A549 (cell line): ENCODE data around the gene THEM4. TPM values are rescaled to one million over a fixed set of nuclear protein-coding genes. Genes with fewer than 3 reads are reported as not detected.

Experiments used
- ATAC-seq, 2 experiments: fragments of 200-7000 bp in 1 of 2; fragments of >200 bp in 1 of 2; cut with Nextera tagmentation in 1 of 2; cut with Tn5 transposase in 1 of 2; 3 replicates each; pipeline versions ENCODE4 v1.8.0 to v1.9.1; 2018 to 2020; ENCODE audit warnings: mild to moderate bottlenecking in 1 of 2, moderate library complexity in 1 of 2
- CTCF ChIA-PET: fragments of 300-600 bp; sonication (Branson Sonifier 250); formaldehyde crosslinking; extraction: SDS; loops from one replicate; lab custom pipeline; 2021; ENCODE audit warnings: antibody characterized with exemption, inconsistent platforms; lab: Yijun Ruan, JAX
- POLR2A ChIA-PET: fragments of 350-600 bp; formaldehyde crosslinking; extraction: SDS; loops from one replicate; lab custom pipeline; 2021; ENCODE audit warnings: antibody characterized with exemption, inconsistent platforms; lab: Yijun Ruan, JAX
- DNase-seq, 2 experiments: peaks; one replicate each; pipeline versions ENCODE4 v3.0.0 to v3.0.0-alpha.2; 2011 to 2016; ENCODE audit warnings: low read depth in 1 of 2, low spot score in 1 of 2
- FAIRE-seq: peaks from 2 replicates; lab custom pipeline; 2011; peaks lifted over from hg19 to GRCh38; lab: Jason Lieb, UNC
- H3K27ac ChIP-seq, 2 experiments: fragments of >200 bp; sonication (Bioruptor Twin); formaldehyde crosslinking; 3 replicates each; pipeline ENCODE4 v1.5.1; 2016 to 2017
- H3K4me1 ChIP-seq: fragments of >200 bp; sonication (Bioruptor Twin); formaldehyde crosslinking; 3 replicates; pipeline ENCODE4 v1.6.1; 2016
- H3K4me2 ChIP-seq: fragments of >200 bp; sonication (Bioruptor Twin); formaldehyde crosslinking; 3 replicates; pipeline ENCODE4 v1.6.1; 2016
- H3K4me3 ChIP-seq: fragments of >200 bp; sonication (Bioruptor Twin); formaldehyde crosslinking; 3 replicates; pipeline ENCODE4 v1.5.1; 2016
- H3K9me3 ChIP-seq: fragments of >200 bp; sonication (Bioruptor Twin); formaldehyde crosslinking; 3 replicates; pipeline ENCODE4 v1.6.1; 2016
- BHLHE40 ChIP-seq: IDR thresholded peaks from 2 replicates; pipeline ENCODE4 v1.6.1; 2012; ENCODE audit warnings: low read depth, low read length, inconsistent platforms
- CHD2 ChIP-seq: fragments of 150-350 bp; IDR thresholded peaks from 2 replicates; pipeline ENCODE4 v1.6.1; 2014; ENCODE audit warnings: low read length; ENCODE audit not compliant: partially characterized antibody
- EHMT2 ChIP-seq: fragments of 200-600 bp; sonication (generic); IDR thresholded peaks from 2 replicates; pipeline ENCODE4 v1.6.1; 2016; ENCODE audit warnings: antibody characterized with exemption, low read depth, mild to moderate bottlenecking, moderate library complexity
- EP300 ChIP-seq, 2 experiments: fragments of >200 bp; sonication (Bioruptor Twin); formaldehyde crosslinking; IDR thresholded peaks; 2 replicates in 1 of 2; 3 replicates in 1 of 2; pipeline ENCODE4 v1.6.1; 2016 to 2017
- FOXS1 ChIP-seq: fragments of 250-450 bp; sonication (Bioruptor Pico); IDR thresholded peaks from 2 replicates; pipeline ENCODE4 v1.5.0; 2020; ENCODE audit warnings: mild to moderate bottlenecking, moderate library complexity
- HOXB13 ChIP-seq: fragments of 250-450 bp; sonication (Bioruptor Pico); IDR thresholded peaks from 2 replicates; pipeline ENCODE4 v1.5.0; 2020; ENCODE audit warnings: low read depth, mild to moderate bottlenecking, moderate library complexity
- KDM5A ChIP-seq: fragments of 200-600 bp; sonication (generic); IDR thresholded peaks from 2 replicates; pipeline ENCODE4 v1.6.1; 2016; ENCODE audit warnings: antibody characterized with exemption, mild to moderate bottlenecking
- NPAS2 ChIP-seq: fragments of 250-450 bp; sonication (Bioruptor Pico); IDR thresholded peaks from 2 replicates; pipeline ENCODE4 v1.8.0; 2022; ENCODE audit warnings: mild to moderate bottlenecking, moderate library complexity, borderline replicate concordance
- POLR2A ChIP-seq: IDR thresholded peaks from 2 replicates; pipeline ENCODE4 v1.6.1; 2012; ENCODE audit warnings: mild to moderate bottlenecking, low read length
- ZNF302 ChIP-seq: fragments of 250-450 bp; sonication (Bioruptor Pico); IDR thresholded peaks from 2 replicates; pipeline ENCODE4 v1.9.0; 2021; ENCODE audit warnings: inconsistent platforms, mild to moderate bottlenecking, moderate library complexity
- WGBS: methylation state at CpG from one replicate; pipeline ENCODE4 v1.1.6; 2017; ENCODE audit errors: missing lambda C conversion rate; 5-methylcytosine and 5-hydroxymethylcytosine counted together
- polyA plus RNA-seq, 4 experiments: library from polyadenylated mRNA; depleted of rRNA in 3 of 4; stranded (reverse); fragments of >200 nt; fragmentation: RNase III in 1 of 4; extraction: RNeasy Plus Mini Kit Qiagen cat#74134 plus additional on column Dnase treatment in 1 of 4; gene quantifications; 2 replicates in 3 of 4; 3 replicates in 1 of 4; pipeline ENCODE4 v1.2.3, GENCODE V29; 2011 to 2017
- TF ChIP-seq, protein P1 (sequence below): fragments of 150-350 bp; IDR thresholded peaks from 2 replicates; pipeline ENCODE4 v1.6.1; 2014; ENCODE audit warnings: low read depth, mild to moderate bottlenecking, low read length
- TF ChIP-seq, protein P2 (sequence below): IDR thresholded peaks from 2 replicates; pipeline ENCODE4 v1.6.1; 2012
- TF ChIP-seq, protein P3 (sequence below): fragments of >200 bp; sonication (Bioruptor Twin); formaldehyde crosslinking; IDR thresholded peaks from 3 replicates; pipeline ENCODE4 v1.5.1; 2016
- TF ChIP-seq, protein P4 (sequence below): fragments of >200 bp; sonication (Bioruptor Twin); formaldehyde crosslinking; IDR thresholded peaks from 3 replicates; pipeline ENCODE4 v1.6.1; 2016
- TF ChIP-seq, protein P5 (sequence below): fragments of >200 bp; sonication (Bioruptor Twin); formaldehyde crosslinking; IDR thresholded peaks from 2 replicates; pipeline ENCODE4 v1.6.1; 2016
- TF ChIP-seq, protein P6 (sequence below): IDR thresholded peaks from 2 replicates; pipeline ENCODE4 v1.6.1; 2012

THEM4 gene
- polyA plus RNA-seq, 2 of the 4 experiments (the other 2 are of a cell fraction), result 16.6 to 32.3 TPM

DNA sequence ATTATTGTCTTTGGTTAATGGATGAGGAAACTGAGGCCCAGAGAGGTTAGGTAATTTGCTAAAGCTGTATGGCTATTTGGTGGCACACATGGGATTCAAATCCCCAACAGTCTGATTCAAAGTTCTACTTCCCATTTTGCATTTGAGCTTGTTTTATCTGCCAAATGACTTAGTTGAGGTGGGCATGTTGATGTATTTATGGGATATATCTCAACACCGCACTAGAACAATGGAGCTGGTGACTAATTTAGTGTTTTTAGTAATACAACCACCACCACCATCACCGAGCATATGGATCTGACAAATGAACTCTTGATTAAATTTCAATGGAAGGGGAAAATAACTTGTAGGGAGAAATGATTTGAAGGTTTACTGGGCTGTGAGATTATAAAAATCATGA lies 26.8 kb downstream of the THEM4 start:
- Histone ChIP-seq H3K9me3 (no peaks in the 10 kb centered on the region), H3K4me3 (no peak overlapping the region), H3K4me1 (no peaks in the 10 kb centered on the region), H3K27ac (no peak overlapping the region), H3K4me2 (no peak overlapping the region)
- ChIA-PET POLR2A (no interaction called here), CTCF (interaction anchor here (0.6 to 1.9 kb wide), 4 partner anchors 15 to 131 kb away, joined by 3 to 6 read pairs (median 4); no protein-coding TSS in a partner anchor)
- ATAC-seq (no peak), DNase-seq (no peak), FAIRE-seq (no peak)
- TF ChIP-seq, protein P1, sequence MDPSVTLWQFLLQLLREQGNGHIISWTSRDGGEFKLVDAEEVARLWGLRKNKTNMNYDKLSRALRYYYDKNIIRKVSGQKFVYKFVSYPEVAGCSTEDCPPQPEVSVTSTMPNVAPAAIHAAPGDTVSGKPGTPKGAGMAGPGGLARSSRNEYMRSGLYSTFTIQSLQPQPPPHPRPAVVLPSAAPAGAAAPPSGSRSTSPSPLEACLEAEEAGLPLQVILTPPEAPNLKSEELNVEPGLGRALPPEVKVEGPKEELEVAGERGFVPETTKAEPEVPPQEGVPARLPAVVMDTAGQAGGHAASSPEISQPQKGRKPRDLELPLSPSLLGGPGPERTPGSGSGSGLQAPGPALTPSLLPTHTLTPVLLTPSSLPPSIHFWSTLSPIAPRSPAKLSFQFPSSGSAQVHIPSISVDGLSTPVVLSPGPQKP, result no peak
- TF ChIP-seq, protein P2, sequence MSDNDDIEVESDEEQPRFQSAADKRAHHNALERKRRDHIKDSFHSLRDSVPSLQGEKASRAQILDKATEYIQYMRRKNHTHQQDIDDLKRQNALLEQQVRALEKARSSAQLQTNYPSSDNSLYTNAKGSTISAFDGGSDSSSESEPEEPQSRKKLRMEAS, result no peak
- TF ChIP-seq CHD2 (no peak), ZNF302 (no peak), EHMT2 (no peak)
- TF ChIP-seq, protein P3, sequence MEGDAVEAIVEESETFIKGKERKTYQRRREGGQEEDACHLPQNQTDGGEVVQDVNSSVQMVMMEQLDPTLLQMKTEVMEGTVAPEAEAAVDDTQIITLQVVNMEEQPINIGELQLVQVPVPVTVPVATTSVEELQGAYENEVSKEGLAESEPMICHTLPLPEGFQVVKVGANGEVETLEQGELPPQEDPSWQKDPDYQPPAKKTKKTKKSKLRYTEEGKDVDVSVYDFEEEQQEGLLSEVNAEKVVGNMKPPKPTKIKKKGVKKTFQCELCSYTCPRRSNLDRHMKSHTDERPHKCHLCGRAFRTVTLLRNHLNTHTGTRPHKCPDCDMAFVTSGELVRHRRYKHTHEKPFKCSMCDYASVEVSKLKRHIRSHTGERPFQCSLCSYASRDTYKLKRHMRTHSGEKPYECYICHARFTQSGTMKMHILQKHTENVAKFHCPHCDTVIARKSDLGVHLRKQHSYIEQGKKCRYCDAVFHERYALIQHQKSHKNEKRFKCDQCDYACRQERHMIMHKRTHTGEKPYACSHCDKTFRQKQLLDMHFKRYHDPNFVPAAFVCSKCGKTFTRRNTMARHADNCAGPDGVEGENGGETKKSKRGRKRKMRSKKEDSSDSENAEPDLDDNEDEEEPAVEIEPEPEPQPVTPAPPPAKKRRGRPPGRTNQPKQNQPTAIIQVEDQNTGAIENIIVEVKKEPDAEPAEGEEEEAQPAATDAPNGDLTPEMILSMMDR, result no peak
- TF ChIP-seq, protein P4, sequence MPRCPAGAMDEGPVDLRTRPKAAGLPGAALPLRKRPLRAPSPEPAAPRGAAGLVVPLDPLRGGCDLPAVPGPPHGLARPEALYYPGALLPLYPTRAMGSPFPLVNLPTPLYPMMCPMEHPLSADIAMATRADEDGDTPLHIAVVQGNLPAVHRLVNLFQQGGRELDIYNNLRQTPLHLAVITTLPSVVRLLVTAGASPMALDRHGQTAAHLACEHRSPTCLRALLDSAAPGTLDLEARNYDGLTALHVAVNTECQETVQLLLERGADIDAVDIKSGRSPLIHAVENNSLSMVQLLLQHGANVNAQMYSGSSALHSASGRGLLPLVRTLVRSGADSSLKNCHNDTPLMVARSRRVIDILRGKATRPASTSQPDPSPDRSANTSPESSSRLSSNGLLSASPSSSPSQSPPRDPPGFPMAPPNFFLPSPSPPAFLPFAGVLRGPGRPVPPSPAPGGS, result no peak
- 95% methylated on average over 2 of the region's 2 CpGs for WGBS

DNA sequence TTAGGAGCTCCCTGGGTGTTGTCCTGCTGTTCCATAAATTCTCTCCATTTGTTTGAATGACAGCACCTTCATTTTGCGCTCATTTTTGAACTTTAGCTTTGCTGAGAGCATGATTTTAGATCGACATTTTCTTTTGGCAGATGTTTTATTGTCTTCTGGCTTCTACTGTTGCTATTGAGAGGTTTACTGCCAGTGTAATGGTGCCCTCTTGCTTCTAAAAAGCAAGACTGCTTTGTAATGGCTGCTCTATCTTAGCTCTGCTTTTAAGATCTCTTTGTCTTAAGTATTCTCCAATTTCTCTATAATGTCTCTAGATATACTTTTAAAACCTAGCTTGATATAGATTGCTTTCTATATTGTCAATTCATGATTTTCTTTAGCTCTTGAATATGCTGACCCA lies 27.8 kb downstream of the THEM4 start:
- Histone ChIP-seq H3K9me3 (no peaks in the 10 kb centered on the region), H3K27ac (no peak overlapping the region), H3K4me1 (no peaks in the 10 kb centered on the region), H3K4me3 (no peak overlapping the region), H3K4me2 (no peak overlapping the region)
- ATAC-seq (no peak), FAIRE-seq (no peak), DNase-seq (no peak)
- ChIA-PET CTCF (interaction anchor here (1.4 to 1.9 kb wide), 3 partner anchors 16 to 132 kb away, joined by 3 to 6 read pairs (median 6); no protein-coding TSS in a partner anchor), POLR2A (interaction anchor here (0.9 kb wide), 1 partner anchor 28 kb away, joined by 3 read pairs; the partner anchor contains the start of gene THEM4)
- no peak for TF ChIP-seq EHMT2
- TF ChIP-seq FOXS1 (CRISPR knock-in tag), result no peak
- TF ChIP-seq KDM5A, result no peak
- no peak for TF ChIP-seq EP300 (IDR thresholded peaks at IDR 0.05)
- TF ChIP-seq, protein P5, sequence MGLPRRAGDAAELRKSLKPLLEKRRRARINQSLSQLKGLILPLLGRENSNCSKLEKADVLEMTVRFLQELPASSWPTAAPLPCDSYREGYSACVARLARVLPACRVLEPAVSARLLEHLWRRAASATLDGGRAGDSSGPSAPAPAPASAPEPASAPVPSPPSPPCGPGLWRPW, result no peak
- TF ChIP-seq POLR2A, result no peak
- no peak for TF ChIP-seq BHLHE40
- no peak for TF ChIP-seq HOXB13 (CRISPR knock-in tag)
- TF ChIP-seq, protein P4, result no peak
- TF ChIP-seq NPAS2 (CRISPR knock-in tag), result no peak
- TF ChIP-seq, protein P6, sequence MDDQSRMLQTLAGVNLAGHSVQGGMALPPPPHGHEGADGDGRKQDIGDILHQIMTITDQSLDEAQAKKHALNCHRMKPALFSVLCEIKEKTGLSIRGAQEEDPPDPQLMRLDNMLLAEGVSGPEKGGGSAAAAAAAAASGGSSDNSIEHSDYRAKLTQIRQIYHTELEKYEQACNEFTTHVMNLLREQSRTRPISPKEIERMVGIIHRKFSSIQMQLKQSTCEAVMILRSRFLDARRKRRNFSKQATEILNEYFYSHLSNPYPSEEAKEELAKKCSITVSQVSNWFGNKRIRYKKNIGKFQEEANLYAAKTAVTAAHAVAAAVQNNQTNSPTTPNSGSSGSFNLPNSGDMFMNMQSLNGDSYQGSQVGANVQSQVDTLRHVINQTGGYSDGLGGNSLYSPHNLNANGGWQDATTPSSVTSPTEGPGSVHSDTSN, result no peak
- 49% methylated on average over 2 of the region's 2 CpGs for WGBS
